Measurements from ENCODE around the gene SP140L.
A peak's percentile ranks its signal among the peaks of the same experiment; 100 is the strongest.
"Not testable (repeated sequence)": the region's sequence is repeated elsewhere in the genome, so short reads cannot be mapped to it uniquely, and the experiment has no call there.

The SP140L gene

DNA sequence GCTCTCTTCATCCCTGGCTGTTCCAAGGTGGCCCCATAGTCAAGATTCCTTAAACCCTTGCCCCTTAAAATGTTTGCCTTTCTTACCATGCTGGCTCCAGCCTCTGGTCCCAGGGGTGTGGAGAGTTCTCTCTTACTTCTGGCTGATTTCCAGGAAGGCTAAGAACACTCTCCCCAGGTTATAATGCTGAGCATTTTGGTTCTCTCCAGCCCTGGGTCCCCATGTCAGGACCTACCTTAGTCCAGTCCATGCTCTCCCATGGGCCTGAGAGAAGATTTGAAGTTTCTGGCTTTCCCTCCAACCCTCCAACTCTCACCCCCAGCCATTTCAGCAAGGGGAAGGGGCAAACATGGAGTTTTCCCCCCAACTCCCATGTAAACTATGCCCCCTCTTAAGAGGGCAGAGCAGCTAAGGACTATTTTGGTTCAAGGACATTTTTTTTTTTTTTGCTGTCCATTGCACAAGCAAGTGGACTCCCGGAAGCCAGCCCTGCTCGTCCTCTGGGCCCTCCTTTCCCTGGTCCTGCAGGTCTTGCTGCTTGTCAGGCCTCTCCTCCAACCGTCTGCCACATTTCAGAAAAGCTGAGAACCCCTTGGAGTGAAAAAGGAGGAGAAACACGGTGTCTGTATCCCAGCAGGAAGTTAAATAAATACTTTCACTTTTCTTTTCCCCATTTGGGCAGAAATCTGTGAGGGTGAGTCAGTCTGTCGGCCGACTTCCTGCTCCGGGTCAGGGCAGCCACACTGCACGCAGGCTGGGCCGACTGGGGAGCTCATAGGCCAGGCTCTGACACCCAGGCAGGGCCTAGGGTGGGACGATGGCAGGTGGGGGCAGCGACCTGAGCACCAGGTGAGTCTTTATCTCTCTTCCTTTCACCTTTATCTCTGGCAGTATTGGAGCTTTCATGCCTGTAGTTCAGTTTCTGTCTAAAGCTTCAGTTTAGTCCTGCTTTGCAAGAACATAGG lies at the start of gene SP140L:
SP140L (plus strand) TSS at position 741 of the 965 bp plus-strand sequence; CDS start at position 818, 77 bp downstream.
- DNase-seq (ENCODE audit: low read depth), result no peak

DNA sequence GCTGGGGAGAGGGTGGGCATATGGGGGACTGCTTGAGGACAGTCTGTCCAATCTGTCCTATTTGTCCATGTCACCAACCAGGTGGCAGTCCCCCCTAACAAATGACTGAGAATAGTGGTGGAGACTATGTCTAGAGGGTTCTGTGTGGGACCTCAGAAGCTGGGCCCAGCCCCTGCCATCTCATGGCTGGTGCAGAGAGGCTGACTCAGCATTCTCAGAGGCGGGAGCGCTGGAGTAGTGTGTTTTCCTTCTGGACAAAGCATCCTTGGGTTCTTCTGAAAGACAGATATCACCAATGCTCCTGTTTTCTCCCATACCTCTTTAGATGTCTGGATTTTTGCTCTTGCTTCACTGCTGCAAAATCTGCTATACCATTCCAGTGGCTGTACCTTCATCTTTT lies 44.1 kb upstream of the SP140L start:
- DNase-seq (ENCODE audit: low read depth), result no peak

DNA sequence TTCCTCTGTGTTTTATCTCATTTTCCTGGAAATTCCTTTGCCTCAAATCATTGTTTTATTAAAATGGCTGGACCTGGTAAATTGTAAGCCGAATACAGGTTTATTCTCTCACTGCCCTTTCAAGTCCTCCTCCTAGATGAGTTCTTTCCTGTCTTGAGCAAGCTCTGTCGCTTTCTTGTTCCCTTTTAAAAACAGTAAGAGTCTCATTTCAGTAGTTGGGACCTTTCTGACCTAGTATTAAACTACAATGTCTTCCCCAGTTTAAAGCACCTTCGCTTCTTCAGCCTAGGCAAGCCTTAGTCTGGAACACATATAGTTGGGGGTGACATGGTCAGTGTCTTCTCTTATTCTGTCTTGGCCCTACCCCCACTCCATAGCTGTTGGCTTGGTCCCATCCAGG lies 40.9 kb upstream of the SP140L start:
- DNase-seq (ENCODE audit: low read depth), result no peak

DNA sequence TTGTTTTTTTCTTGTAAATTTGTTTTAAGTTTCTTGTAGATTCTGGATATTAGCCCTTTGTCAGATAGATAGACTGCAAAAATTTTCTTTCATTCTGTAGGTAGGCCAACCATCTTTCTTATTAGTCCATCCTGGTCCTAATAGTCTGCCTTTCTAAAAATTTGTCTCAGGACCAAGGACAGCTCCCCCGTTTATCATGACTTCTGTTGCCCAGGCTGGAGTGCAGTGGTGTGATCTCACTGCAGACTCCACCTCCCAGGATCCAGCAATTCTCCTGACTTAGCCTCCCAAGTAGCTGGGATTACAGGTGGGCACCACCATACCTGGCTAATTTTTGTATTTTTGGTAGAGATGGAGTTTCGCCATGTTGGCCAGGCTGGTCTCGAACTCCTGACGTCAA lies 37.7 kb upstream of the SP140L start:
- not testable (repeated sequence) for DNase-seq (ENCODE audit: low read depth)

DNA sequence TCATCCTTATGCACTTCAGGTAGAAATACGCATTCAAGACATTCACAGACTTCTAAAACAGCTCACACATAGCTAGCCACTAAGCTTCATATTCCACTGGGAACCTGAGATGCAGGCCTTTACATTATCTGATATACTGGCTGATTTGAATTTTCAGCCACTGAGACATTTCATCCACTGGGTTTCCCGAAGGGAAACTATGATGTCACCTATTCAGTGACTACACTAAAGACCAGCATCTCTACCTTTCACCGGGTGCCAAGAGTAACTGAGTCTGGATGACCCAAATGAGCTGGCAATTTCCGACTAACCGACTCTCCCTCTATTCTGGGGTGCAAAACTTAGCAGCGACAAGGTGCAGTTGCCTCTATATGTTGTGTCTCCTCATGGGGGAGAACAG lies 31.8 kb upstream of the SP140L start:
- no peak for DNase-seq (ENCODE audit: low read depth)

GRCh38 chr2:230296917-230297316 lies 30.1 kb upstream of the SP140L start:
- DNase-seq (ENCODE audit: low read depth), result no peak

DNA sequence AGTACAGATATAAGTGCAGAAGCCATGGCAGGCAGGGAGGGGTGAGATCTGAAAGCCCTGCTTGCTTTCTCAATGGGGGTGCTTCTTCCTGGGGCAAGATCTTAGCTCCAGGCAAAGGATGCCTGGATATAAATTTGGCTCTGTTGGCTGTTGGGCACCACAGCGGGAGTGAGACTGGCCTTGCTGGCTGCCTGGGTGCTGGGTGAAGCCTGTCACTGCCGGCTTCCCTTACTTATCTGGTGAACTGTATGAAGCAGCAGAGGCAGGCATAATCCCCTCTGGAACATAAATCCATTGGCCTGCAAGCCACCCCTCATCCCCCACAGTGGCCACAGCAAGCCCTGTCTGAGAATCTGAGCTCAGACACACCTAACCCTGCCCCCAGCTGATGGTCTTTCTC lies 27.4 kb upstream of the SP140L start:
- DNase-seq (ENCODE audit: low read depth), result no peak

DNA sequence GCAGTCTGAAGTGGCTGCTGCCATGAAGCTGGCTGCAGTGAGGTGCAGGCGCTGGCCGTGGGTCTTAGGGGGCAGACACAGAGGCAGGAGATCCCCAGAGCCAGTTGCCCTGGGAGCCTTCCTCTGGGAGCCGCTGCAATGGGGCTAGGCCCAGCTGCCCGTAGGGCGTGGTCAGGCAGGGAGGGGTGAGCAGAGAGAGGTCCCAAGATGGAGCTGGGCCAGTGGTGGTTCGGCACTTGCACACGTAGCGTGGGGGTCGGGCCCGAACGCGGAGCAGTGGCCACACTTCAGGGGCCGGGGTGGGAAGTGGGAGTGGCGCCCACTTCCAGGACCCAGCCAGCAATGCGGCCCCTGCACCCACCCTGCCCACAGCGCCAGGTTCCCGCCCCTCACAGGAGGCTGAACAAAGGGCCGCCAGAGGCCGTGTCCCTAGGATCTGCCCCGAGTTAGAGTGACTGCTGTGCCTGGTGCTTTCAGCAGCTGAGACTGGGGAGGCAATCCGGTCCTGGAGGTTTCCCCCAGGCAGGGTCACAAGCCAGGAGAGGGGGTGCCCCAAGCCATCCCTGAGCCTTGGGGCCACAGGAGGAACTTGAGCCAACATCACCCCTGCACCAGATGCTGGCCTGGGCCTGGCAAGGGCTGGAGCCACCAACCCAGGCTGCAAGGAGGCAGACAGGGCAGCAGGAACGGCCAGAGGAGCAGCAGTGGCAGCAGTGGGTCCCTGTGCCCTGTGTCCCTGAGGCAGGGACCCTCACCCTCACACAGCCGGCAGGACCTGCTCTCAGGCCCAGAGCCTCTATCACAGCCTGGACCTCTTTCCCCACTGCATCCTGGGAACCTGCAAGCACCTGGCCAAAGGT lies 21.3 kb upstream of the SP140L start:
- no peak for DNase-seq (ENCODE audit: low read depth)

DNA sequence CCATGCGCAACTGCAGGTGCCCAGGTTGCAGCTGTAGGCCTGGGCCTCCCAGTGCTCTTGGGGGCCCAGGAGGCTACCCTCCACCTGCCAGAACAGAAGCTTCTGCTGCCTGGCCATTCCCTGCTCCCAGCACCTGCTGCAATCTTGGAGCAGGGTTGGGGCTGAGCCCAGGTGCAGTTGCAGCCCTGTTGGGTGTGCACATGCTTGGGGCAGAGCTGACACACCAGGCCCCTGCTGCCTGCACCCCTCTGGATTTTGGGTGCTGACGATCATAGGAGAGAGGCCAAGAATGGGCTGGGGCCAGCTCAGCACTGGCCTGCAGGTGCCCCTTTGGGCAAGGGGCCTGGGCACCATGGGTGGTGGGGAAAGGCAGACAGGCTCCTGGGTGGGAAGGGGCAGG lies 20.5 kb upstream of the SP140L start:
- no peak for DNase-seq (ENCODE audit: low read depth)

- no peak for DNase-seq (ENCODE audit: low read depth)
Observed at GRCh38 chr2:230307485-230307884, 19.5 kb upstream of the SP140L start.

DNA sequence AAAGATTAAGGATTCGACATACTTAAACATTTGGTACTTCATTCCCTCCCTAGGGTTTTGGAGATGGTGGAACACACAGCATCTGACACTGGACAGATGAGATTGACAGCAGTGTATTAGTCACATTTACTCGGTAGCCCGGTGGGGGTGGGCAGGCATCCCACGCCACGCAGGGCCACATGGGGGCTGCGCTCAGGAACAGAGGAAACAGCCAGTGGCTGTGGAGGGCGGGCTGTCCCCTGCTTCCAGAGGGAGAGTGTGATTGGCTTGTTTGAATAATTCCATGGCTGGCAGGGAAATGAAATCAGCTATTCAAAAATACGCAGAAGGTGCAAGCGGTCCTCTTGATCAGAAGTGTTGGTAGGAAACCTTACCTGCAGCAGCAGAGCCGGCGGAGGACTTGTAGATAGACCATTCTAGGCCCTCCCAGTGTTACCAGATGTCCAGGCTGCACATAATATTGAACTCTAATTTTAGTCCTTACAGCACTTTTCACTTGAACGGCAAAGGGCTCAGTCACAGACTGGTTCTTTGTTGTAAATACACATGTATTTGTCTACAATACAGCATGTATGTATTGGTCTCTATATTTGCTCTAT lies 18.5 kb upstream of the SP140L start:
- no peak for DNase-seq (ENCODE audit: low read depth)

- not testable (repeated sequence) for DNase-seq (ENCODE audit: low read depth)
Observed at GRCh38 chr2:230310792-230311191, 16.2 kb upstream of the SP140L start.

- not testable (repeated sequence) for DNase-seq (ENCODE audit: low read depth)
Observed at GRCh38 chr2:230311634-230312033, 15.4 kb upstream of the SP140L start.

DNA sequence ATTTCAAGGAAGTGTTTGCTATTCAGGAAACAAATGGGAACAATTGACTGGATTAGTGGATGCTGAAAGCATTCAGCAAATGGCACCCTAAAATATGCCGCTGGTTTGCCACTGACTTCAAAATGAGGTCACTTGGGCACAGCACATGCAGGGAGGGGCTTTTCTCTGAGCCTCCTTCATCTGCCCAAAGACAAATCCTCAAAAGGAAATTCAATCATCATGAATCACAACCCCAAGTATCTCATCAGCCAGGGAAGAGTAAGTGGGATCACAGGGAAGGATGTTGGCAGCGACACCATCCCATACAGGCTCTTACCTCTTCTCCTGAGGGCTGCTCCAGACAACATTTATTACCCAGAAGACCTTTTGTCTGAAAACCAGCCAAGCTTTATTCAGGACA lies 14.4 kb upstream of the SP140L start:
- peak; percentile 30 for DNase-seq (ENCODE audit: low read depth)

- no peak for DNase-seq (ENCODE audit: low read depth)
Observed at GRCh38 chr2:230317366-230317765, 9.6 kb upstream of the SP140L start.

DNA sequence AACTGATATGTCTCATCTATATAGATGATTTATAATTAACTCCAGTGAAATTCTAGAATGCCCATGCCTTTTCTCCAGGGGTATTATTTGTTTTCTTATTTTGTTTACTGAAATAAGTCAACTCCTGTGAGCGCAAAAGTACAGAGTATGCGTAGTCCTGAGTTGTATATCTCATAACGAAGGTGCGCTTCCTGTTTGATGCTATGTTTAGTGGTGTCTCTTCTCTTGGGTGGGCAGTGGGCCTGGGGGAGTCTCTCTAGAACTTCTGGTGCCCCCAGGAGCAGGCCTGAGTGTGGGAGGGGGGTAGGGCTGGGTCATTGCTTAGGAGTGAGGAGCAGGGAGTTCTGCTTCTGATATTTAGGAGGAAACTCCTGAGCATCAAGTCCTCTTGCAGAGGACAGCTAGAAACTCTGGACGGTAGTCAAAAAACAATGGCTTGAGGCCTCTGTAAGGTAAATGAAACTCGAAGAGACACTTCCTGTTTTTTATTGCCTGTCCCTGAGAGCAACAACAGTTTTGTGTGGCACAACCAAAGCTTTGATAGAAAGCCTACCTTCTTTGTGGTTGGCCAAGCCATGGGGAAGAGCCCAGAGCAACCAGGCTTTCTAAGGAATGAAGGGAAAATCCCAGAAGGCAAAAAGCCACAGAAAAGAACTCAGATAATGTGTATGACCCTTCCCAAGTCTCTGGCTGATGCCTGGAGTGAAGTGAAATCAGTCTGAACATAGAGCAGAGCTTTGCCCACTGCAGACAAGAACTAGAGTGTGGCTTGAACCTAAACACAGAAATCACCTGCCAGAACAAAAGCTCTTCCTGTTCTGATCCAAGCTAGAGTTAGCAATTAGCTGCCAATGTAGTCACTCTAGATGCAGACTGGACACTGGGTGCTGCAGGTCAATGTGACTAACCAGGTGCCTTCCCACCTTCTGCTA lies 8.5 kb upstream of the SP140L start:
- DNase-seq (ENCODE audit: low read depth), result no peak

DNA sequence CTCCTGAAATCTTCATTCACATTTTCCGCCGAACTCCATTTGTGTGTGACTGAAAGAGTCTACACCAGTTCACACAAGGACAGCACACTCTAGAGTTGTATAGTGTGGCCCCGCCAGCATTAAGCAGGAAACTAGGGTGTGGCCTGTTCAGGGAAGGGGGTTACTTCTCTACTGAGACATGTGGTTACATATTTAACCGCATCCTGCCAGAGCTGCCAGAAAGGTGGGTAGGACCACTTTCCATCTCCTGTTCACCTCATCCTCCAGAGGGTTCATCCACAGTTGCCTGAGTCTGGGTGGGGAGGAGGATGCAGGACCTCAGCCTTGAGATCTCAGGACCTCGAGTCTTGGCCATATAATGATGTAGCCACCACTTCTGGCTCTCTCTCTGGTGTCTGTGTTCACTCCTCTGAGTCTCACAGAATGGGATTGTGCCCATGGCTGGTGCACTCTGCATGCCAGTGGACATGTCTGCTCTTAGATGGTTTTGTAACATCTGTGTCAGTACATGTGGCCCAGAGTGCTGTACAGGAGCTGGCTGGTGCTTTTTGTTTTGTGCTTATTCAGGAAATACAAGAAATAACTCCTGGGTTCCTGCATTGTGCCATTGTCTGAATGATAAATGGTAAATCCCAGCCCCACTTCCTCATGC lies 7.7 kb upstream of the SP140L start:
- DNase-seq (ENCODE audit: low read depth), result no peak

DNA sequence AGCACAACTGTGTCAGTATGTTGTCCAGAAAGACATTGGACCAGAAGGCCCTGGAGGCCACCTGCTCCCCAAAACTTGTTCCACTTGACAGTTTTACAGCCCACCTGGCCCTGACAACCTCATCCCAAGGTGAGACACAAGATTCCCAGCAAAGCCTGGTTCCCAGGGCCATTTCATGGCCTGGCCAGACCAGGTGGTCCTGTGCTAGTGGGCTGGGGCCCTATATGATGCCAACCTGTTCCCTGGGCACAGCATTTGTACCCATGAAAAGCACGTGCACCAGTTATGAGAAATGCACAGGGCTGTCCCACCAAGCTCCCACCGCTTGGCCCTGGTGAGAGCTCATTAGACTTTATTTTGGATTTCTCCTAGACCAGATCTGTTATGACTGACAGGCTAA lies 6.0 kb upstream of the SP140L start:
- DNase-seq (ENCODE audit: low read depth), result no peak

- no peak for DNase-seq (ENCODE audit: low read depth)
Observed at GRCh38 chr2:230322561-230323384, 4.2 kb upstream of the SP140L start.

Measured in GM04503 (cell line).